OCI-LY7 (cell line): Measurements from ENCODE around the gene PRKG1. TPM values are rescaled to one million over a fixed set of nuclear protein-coding genes. Genes with fewer than 3 reads are reported as not detected.

Experiments
- BruUV-seq: library from RNA; stranded (reverse); fragments of 400-500 nt; replicated peaks from 2 replicates; lab custom pipeline; 2021; lab: Mats Ljungman, UMichigan
- CTCF ChIA-PET: fragments of 300-600 bp; sonication (Branson Sonifier 250); formaldehyde crosslinking; loops from one replicate; lab custom pipeline; 2022; ENCODE audit warnings: antibody characterized with exemption; ENCODE audit not compliant: unreplicated experiment; lab: Charles Lee
- POLR2A ChIA-PET: fragments of 300-600 bp; sonication (Branson Sonifier 250); formaldehyde crosslinking; loops from one replicate; lab custom pipeline; 2022; ENCODE audit warnings: antibody characterized with exemption; lab: Charles Lee
- DNase-seq: peaks from one replicate; pipeline ENCODE4 v3.0.0-alpha.2; 2015; ENCODE audit warnings: low spot score
- H2AFZ ChIP-seq: fragments of 200-600 bp; sonication (generic), shearing (Covaris generic); 2 replicates; pipeline ENCODE4 v1.6.1; 2014; ENCODE audit warnings: mild to moderate bottlenecking, antibody characterized with exemption, low read length, moderate library complexity
- H3K27ac ChIP-seq: fragments of 200-600 bp; sonication (generic); 2 replicates; pipeline ENCODE4 v1.5.1; 2014; ENCODE audit warnings: mixed run types, low read depth, mild to moderate bottlenecking, moderate library complexity, low read length, inconsistent platforms; ENCODE audit not compliant: poor library complexity, severe bottlenecking
- H3K36me3 ChIP-seq: fragments of 200-600 bp; sonication (generic); 2 replicates; pipeline ENCODE4 v1.6.1; 2014; ENCODE audit warnings: mild to moderate bottlenecking, antibody characterized with exemption, low read length, moderate library complexity, mixed read lengths; ENCODE audit not compliant: insufficient read depth
- H3K4me1 ChIP-seq: fragments of 200-600 bp; sonication (generic); 2 replicates; pipeline ENCODE4 v1.5.1; 2014; ENCODE audit warnings: mild to moderate bottlenecking, low read length; ENCODE audit not compliant: insufficient read depth, poor library complexity, severe bottlenecking
- H3K4me2 ChIP-seq: fragments of 200-600 bp; sonication (generic); 2 replicates; pipeline ENCODE4 v1.6.1; 2014; ENCODE audit warnings: mild to moderate bottlenecking, low read length
- H3K4me3 ChIP-seq: fragments of 200-600 bp; sonication (generic); 2 replicates; pipeline ENCODE4 v1.5.1; 2014; ENCODE audit warnings: mild to moderate bottlenecking, low read depth, low read length; ENCODE audit not compliant: poor library complexity, severe bottlenecking
- H3K79me2 ChIP-seq: fragments of 200-600 bp; sonication (generic); 2 replicates; pipeline ENCODE4 v1.6.1; 2016; ENCODE audit warnings: low read depth, mild to moderate bottlenecking, low read length, moderate library complexity, mixed read lengths; ENCODE audit not compliant: insufficient read depth
- H3K9me2 ChIP-seq: fragments of 200-600 bp; sonication (generic); 2 replicates; pipeline ENCODE4 v1.6.1; 2016; ENCODE audit warnings: mild to moderate bottlenecking, low read length, mixed read lengths; ENCODE audit not compliant: insufficient read depth
- H3K9me3 ChIP-seq: fragments of 200-600 bp; sonication (generic); 2 replicates; pipeline ENCODE4 v1.6.1; 2014; ENCODE audit warnings: mild to moderate bottlenecking, mixed run types, low read length, mixed read lengths
- H4K20me1 ChIP-seq: fragments of 200-600 bp; sonication (generic); 2 replicates; pipeline ENCODE4 v1.6.1; 2014; ENCODE audit warnings: mild to moderate bottlenecking, antibody characterized with exemption, low read length, moderate library complexity, mixed read lengths; ENCODE audit not compliant: insufficient read depth
- EZH2phosphoT487 ChIP-seq: fragments of 200-600 bp; sonication (generic); IDR thresholded peaks from 2 replicates; pipeline ENCODE4 v1.6.1; 2018; ENCODE audit warnings: low read depth, borderline replicate concordance, mild to moderate bottlenecking, mixed run types, antibody characterized with exemption, low read length, moderate library complexity, mixed read lengths
- intact Hi-C: fragments of 100-400 bp; cut with micrococcal nuclease; formaldehyde crosslinking; loops from one replicate; pipeline ENCODE4 v1.10.0; 2022; ENCODE audit not compliant: unreplicated experiment
- total RNA-seq, 2 experiments: library from RNA; depleted of rRNA in 1 of 2; stranded (reverse); fragments of >200 nt in 1 of 2; shearing (Covaris generic) in 1 of 2; gene quantifications; 2 replicates each; pipeline ENCODE4 v1.2.3, GENCODE V29; 2014 to 2022
- TF ChIP-seq, protein P1 (sequence below): fragments of 200-600 bp; sonication (generic); conservative IDR thresholded peaks from 2 replicates; pipeline ENCODE4 v1.5.1; 2014; ENCODE audit warnings: mild to moderate bottlenecking, antibody characterized with exemption, low read length, moderate library complexity, mixed read lengths

PRKG1 gene
- total RNA-seq, 2 experiments from 2014 or later, result not detected

DNA sequence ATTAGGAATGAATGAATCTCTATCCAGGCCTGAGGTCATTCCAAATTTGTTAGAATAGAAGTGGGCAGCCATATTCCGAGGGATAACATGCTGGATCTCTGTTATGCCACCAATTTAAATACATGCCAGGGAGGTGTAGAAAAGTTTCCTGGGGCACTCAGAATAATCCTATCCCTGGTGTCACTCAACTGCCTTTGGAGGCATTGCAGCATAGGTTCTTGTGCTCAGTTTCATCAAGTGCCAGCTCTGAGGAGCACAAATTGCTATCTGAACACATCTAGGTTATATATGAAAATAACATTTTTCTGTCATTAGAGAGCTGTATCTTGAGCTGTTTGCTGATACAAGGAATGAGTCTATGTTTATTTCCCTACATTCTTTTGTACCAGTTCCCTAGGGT lies 427.8 kb downstream of the PRKG1 start:
- no peaks in the 10 kb centered on the region for H3K4me1 ChIP-seq
- TF ChIP-seq, protein P1, sequence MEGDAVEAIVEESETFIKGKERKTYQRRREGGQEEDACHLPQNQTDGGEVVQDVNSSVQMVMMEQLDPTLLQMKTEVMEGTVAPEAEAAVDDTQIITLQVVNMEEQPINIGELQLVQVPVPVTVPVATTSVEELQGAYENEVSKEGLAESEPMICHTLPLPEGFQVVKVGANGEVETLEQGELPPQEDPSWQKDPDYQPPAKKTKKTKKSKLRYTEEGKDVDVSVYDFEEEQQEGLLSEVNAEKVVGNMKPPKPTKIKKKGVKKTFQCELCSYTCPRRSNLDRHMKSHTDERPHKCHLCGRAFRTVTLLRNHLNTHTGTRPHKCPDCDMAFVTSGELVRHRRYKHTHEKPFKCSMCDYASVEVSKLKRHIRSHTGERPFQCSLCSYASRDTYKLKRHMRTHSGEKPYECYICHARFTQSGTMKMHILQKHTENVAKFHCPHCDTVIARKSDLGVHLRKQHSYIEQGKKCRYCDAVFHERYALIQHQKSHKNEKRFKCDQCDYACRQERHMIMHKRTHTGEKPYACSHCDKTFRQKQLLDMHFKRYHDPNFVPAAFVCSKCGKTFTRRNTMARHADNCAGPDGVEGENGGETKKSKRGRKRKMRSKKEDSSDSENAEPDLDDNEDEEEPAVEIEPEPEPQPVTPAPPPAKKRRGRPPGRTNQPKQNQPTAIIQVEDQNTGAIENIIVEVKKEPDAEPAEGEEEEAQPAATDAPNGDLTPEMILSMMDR, result no peak
- TF ChIP-seq EZH2phosphoT487, result no peak
- no peak overlapping the region for H3K4me3 ChIP-seq
- H3K4me2 ChIP-seq, result no peak overlapping the region
- H3K9me2 ChIP-seq, result no peaks in the 10 kb centered on the region
- CTCF ChIA-PET, result no interaction called here
- H3K9me3 ChIP-seq, result no peaks in the 10 kb centered on the region
- no peaks in the 10 kb centered on the region for H3K79me2 ChIP-seq
- intact Hi-C loops, result no loop called here
- POLR2A ChIA-PET, result interaction anchor here (1.0 kb wide), 1 partner anchor 16 kb away, joined by 3 read pairs; no protein-coding TSS in a partner anchor
- no peaks in the 10 kb centered on the region for H4K20me1 ChIP-seq
- no peak overlapping the region for H3K27ac ChIP-seq
- no peak overlapping the region for H2AFZ ChIP-seq
- BruUV-seq, result no TSS peak
- no peaks in the 10 kb centered on the region for H3K36me3 ChIP-seq
- DNase-seq, result no peak

DNA sequence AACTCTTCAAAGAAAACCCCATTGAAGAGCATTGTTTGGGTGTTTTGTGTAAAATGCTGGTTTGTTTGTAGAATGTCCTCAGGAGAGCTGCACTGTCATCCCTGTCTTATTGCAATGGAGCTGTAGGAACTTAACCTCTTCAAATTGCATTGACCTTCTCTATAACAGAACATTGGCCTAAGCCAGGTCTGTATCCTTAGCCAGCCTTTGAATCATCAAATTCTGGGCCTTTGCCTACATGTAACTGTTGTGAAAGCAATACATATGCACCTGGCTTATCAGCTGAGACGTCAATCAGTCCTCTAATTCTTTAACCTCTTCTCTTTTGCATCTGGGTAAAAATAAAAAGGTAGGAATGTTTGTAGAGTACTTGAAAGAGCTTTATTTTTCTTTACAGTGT lies 429.1 kb downstream of the PRKG1 start:
- BruUV-seq, result no TSS peak
- H3K79me2 ChIP-seq, result no peaks in the 10 kb centered on the region
- H3K9me3 ChIP-seq, result no peaks in the 10 kb centered on the region
- CTCF ChIA-PET, result no interaction called here
- H3K9me2 ChIP-seq, result no peaks in the 10 kb centered on the region
- H3K27ac ChIP-seq, result no peak overlapping the region
- H3K36me3 ChIP-seq, result no peaks in the 10 kb centered on the region
- no peaks in the 10 kb centered on the region for H3K4me1 ChIP-seq
- H3K4me2 ChIP-seq, result no peak overlapping the region
- intact Hi-C loops, result no loop called here
- DNase-seq, result no peak
- POLR2A ChIA-PET, result interaction anchor here (0.6 to 1.3 kb wide), 2 partner anchors 10 to 1258 kb away, joined by 3 read pairs; no protein-coding TSS in a partner anchor
- no peaks in the 10 kb centered on the region for H4K20me1 ChIP-seq
- H3K4me3 ChIP-seq, result no peak overlapping the region
- H2AFZ ChIP-seq, result no peak overlapping the region
- no peak for TF ChIP-seq EZH2phosphoT487
- TF ChIP-seq, protein P1, result no peak

DNA sequence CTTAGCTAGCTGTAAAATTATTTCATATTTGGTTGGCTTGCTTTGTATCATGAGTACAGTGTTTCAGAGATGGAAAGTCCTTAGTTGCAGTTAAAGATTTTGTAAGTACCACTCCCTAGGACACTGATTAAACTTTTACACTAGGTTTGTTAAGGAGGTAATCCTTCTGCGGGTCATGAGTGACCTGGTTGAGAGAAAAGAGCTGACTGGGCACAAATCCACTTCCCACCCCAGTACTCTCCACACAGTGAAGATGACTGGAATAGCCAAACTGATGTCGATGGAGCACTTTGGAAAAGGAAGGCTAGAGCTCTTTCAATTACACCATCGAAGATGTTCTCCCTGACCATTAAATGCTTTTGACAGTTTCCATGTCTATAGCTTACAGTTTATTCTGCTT lies 433.2 kb downstream of the PRKG1 start:
- Histone ChIP-seq H3K79me2 (no peaks in the 10 kb centered on the region), H3K4me1 (no peaks in the 10 kb centered on the region), H3K27ac (no peak overlapping the region), H3K36me3 (no peaks in the 10 kb centered on the region), H3K9me2 (no peaks in the 10 kb centered on the region), H3K4me3 (no peak overlapping the region), H3K9me3 (no peaks in the 10 kb centered on the region), H3K4me2 (no peak overlapping the region), H2AFZ (no peak overlapping the region), H4K20me1 (no peaks in the 10 kb centered on the region)
- BruUV-seq, result no TSS peak
- DNase-seq, result no peak
- intact Hi-C loops, result no loop called here
- CTCF ChIA-PET, result no interaction called here
- POLR2A ChIA-PET, result interaction anchor here (1.2 kb wide), 1 partner anchor 44 kb away, joined by 4 read pairs; no protein-coding TSS in a partner anchor
- no peak for TF ChIP-seq EZH2phosphoT487
- TF ChIP-seq, protein P1, result no peak
